Measurements from ENCODE around the gene WFDC6.
"Not testable (repeated sequence)": the region's sequence is repeated elsewhere in the genome, so short reads cannot be mapped to it uniquely, and the experiment has no call there.

Gene WFDC6

GRCh38 chr20:45578231-45578630, 38.9 kb upstream of the WFDC6 start:
- Mint-ChIP-seq H3K27ac (no peak overlapping the region), H3K36me3 (ENCODE audit: low read depth) (no peaks in the 10 kb centered on the region), H3K4me3 (no peak overlapping the region), H3K4me1 (peaks cover under 1% of the 10 kb centered on the region), H3K27me3 (ENCODE audit: low read depth, poor library complexity) (peaks cover 5% of the 10 kb centered on the region), H3K9me3 (no peaks in the 10 kb centered on the region)
- TF ChIP-seq CTCF (IDR thresholded peaks at IDR 0.05) = no peak
- no peak for DNase-seq

- Mint-ChIP-seq H3K4me1 (no peaks in the 10 kb centered on the region), H3K27me3 (ENCODE audit: low read depth, poor library complexity) (peaks cover 5% of the 10 kb centered on the region), H3K36me3 (ENCODE audit: low read depth) (no peaks in the 10 kb centered on the region), H3K9me3 (peaks cover 4% of the 10 kb centered on the region), H3K27ac (no peak overlapping the region), H3K4me3 (no peak overlapping the region)
- DNase-seq = no peak
- TF ChIP-seq CTCF (IDR thresholded peaks at IDR 0.05) = no peak
Observed at GRCh38 chr20:45576995-45577394, 37.7 kb upstream of the WFDC6 start.

DNA sequence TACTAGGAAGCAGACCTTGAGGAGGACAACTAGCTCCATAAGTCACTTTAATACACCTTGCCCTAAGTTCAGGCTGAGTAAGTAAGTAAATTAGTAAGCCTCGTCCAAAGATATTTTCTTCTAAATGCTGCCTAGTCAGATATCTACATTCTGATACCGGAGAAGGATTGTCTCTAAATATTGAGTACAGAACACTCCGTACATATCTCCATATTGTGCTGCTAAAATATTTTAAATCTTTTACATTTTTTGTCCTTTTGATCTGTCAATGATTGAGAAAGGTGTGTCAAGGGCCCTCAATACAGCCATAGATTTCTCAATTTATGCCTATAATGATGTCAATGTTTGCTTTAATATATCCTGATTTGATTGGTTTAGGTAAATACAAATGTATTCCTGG, 36.6 kb upstream of the WFDC6 start:
- TF ChIP-seq CTCF (IDR thresholded peaks at IDR 0.05) = no peak
- peaks cover 5% of the 10 kb centered on the region for H3K27me3 Mint-ChIP-seq (ENCODE audit: low read depth, poor library complexity)
- no peak for DNase-seq
- no peaks in the 10 kb centered on the region for H3K36me3 Mint-ChIP-seq (ENCODE audit: low read depth)
- H3K9me3 Mint-ChIP-seq = peaks cover 4% of the 10 kb centered on the region
- H3K27ac Mint-ChIP-seq = no peak overlapping the region
- H3K4me1 Mint-ChIP-seq = no peaks in the 10 kb centered on the region
- H3K4me3 Mint-ChIP-seq = no peak overlapping the region

GRCh38 chr20:45569650-45570049, 30.4 kb upstream of the WFDC6 start:
- H3K36me3 Mint-ChIP-seq (ENCODE audit: low read depth); H3K9me3 Mint-ChIP-seq; H3K4me3 Mint-ChIP-seq; DNase-seq; H3K27ac Mint-ChIP-seq; H3K4me1 Mint-ChIP-seq; H3K27me3 Mint-ChIP-seq (ENCODE audit: low read depth, poor library complexity): not testable (repeated sequence)

DNA sequence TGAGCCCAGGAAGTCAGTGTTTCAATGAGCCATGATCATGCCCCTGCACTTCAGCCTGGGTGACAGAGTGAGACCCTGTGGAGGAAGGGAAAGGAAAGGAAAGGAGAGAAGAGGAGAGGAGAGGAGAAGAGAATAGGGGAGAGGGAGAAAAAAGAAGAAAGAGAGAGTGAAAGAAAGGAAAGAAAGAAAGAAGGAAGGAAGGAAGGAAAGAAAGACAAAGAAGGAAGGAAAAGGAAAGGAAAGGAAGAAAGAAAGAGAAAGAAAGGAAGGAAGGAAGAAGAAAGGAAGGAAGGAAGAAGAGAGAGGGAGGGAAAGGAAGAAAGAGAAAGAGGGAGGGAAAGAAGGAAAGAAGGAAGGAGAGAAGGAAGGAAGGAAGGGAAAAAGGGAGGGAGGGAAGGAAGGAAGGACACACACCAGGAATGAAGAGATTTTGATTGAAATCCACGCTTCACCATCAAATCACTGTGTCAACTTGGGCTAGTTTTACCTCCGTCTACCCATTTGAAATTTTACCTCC, 25.5 kb upstream of the WFDC6 start:
- Mint-ChIP-seq H3K36me3 (ENCODE audit: low read depth) (no peaks in the 10 kb centered on the region), H3K9me3 (peaks cover 2% of the 10 kb centered on the region), H3K4me3 (no peak overlapping the region), H3K27me3 (ENCODE audit: low read depth, poor library complexity) (peaks cover 10% of the 10 kb centered on the region), H3K27ac (no peak overlapping the region), H3K4me1 (no peaks in the 10 kb centered on the region)
- DNase-seq = no peak
- TF ChIP-seq CTCF (IDR thresholded peaks at IDR 0.05) = no peak

DNA sequence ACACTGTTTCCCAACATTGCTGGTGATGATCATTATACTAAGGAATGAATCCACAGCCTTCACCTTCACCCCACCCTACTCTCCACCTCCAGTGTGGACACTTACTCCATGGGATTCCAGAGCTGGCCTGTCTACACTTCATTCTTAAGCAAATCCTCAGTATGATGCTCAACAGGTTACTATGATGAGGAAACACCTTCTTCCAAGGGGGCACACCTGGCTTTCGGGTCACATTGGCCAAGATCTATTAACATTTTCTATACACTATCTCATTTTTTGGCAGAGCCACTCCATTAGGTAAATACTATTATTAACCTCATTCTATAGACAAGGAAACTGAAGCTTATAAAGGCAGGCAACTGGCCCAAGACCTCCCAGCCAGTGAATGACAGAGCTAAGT, 15.9 kb upstream of the WFDC6 start:
- DNase-seq = no peak
- H3K27ac Mint-ChIP-seq = no peak overlapping the region
- H3K4me1 Mint-ChIP-seq = no peaks in the 10 kb centered on the region
- TF ChIP-seq CTCF (IDR thresholded peaks at IDR 0.05) = no peak
- H3K9me3 Mint-ChIP-seq = no peaks in the 10 kb centered on the region
- peaks cover 4% of the 10 kb centered on the region for H3K27me3 Mint-ChIP-seq (ENCODE audit: low read depth, poor library complexity)
- no peak overlapping the region for H3K4me3 Mint-ChIP-seq
- no peaks in the 10 kb centered on the region for H3K36me3 Mint-ChIP-seq (ENCODE audit: low read depth)

Measured in nephron progenitor cell (in vitro differentiated cells).